Stimulated activated CD8-positive, alpha-beta memory T cell treated with anti-CD3 and anti-CD28 coated beads, Interleukin-4, amount 100 ng/mL, for 48 hours (primary cell): Measurements from ENCODE around the gene LMNA.
A peak's percentile ranks its signal among the peaks of the same experiment; 100 is the strongest.
"Not testable (repeated sequence)": the region's sequence is repeated elsewhere in the genome, so short reads cannot be mapped to it uniquely, and the experiment has no call there.

Experiments used
- DNase-seq: peaks from one replicate; pipeline ENCODE4 v3.0.0-alpha.2; 2020

LMNA gene

GRCh38 chr1:156104861-156105832 lies 9.4 kb upstream of the LMNA start:
- DNase-seq = peak; percentile 41

GRCh38 chr1:156106624-156107488 lies 7.7 kb upstream of the LMNA start:
- DNase-seq = no peak

GRCh38 chr1:156108057-156108456 lies 6.5 kb upstream of the LMNA start:
- DNase-seq = no peak

- no peak for DNase-seq
These were observed 5.8 kb upstream of the LMNA start for GRCh38 chr1:156108664-156109241.

GRCh38 chr1:156110252-156110651 lies 4.3 kb upstream of the LMNA start:
- no peak for DNase-seq

GRCh38 chr1:156111355-156111962 lies 3.1 kb upstream of the LMNA start:
- no peak for DNase-seq

- DNase-seq = no peak
These were observed 2.0 kb upstream of the LMNA start for GRCh38 chr1:156112276-156113137.

- DNase-seq = no peak
These were observed 1.1 kb upstream of the LMNA start for GRCh38 chr1:156113282-156113950.

- peak; percentile 46 for DNase-seq
These were observed 505 bp downstream of the LMNA start for GRCh38 chr1:156114919-156115513.

- DNase-seq = peak; percentile 38
These were observed 1.2 kb downstream of the LMNA start for GRCh38 chr1:156115514-156116374.

GRCh38 chr1:156116731-156117130 lies 2.2 kb downstream of the LMNA start:
- not testable (repeated sequence) for DNase-seq

- no peak for DNase-seq
These were observed 3.1 kb downstream of the LMNA start for GRCh38 chr1:156117414-156118176.

GRCh38 chr1:156118177-156118868 lies 3.8 kb downstream of the LMNA start:
- no peak for DNase-seq

GRCh38 chr1:156119503-156120209 lies 5.1 kb downstream of the LMNA start:
- DNase-seq = no peak

GRCh38 chr1:156120318-156120717 lies 5.8 kb downstream of the LMNA start:
- DNase-seq = no peak

GRCh38 chr1:156121005-156121404 lies 6.5 kb downstream of the LMNA start:
- not testable (repeated sequence) for DNase-seq

GRCh38 chr1:156121457-156121856 lies 6.9 kb downstream of the LMNA start:
- no peak for DNase-seq

- no peak for DNase-seq
These were observed 7.6 kb downstream of the LMNA start for GRCh38 chr1:156122086-156122485.
